Astrocyte of the cerebellum (primary cell): ENCODE data around the gene KLRC3.
"Not testable (repeated sequence)": the region's sequence is repeated elsewhere in the genome, so short reads cannot be mapped to it uniquely, and the experiment has no call there.

Source experiments
- DNase-seq: peaks from one replicate; pipeline ENCODE4 v3.0.0-alpha.2; 2011; ENCODE audit warnings: low read depth
- H3K4me3 ChIP-seq: 2 replicates; pipeline ENCODE4 v1.5.1; 2011; ENCODE audit warnings: mild to moderate bottlenecking, low read depth, low read length, moderate library complexity
- CTCF ChIP-seq: IDR thresholded peaks from 2 replicates; pipeline ENCODE4 v1.5.1; 2012; ENCODE audit warnings: low read length, low read depth, moderate library complexity, mild to moderate bottlenecking; ENCODE audit errors: missing control alignments
- in situ Hi-C: cut with HindIII; loops from 2 replicates; pipeline ENCODE4 v1.10.0; 2017; ENCODE audit warnings: low sequenced_read_pairs

KLRC3 gene

GRCh38 chr12:10388624-10389413 is 31.6 kb downstream of the KLRC3 start:
- TF ChIP-seq CTCF: no peak
- H3K4me3 ChIP-seq: no peak overlapping the region
- peak; percentile 73 for DNase-seq
- in situ Hi-C loops: no loop called here

- DNase-seq, H3K4me3 ChIP-seq, in situ Hi-C loops: not testable (repeated sequence)
Observed at GRCh38 chr12:10387498-10387897, 32.9 kb downstream of the KLRC3 start.

- in situ Hi-C loops: no loop called here
- DNase-seq: no peak
- H3K4me3 ChIP-seq: no peak overlapping the region
Observed at GRCh38 chr12:10386857-10387256, 33.5 kb downstream of the KLRC3 start.

GRCh38 chr12:10385166-10385613 is 35.2 kb downstream of the KLRC3 start:
- TF ChIP-seq CTCF: no peak
- in situ Hi-C loops: no loop called here
- H3K4me3 ChIP-seq: no peak overlapping the region
- DNase-seq: peak; percentile 88

More at GRCh38 chr12:10386857-10387256, 33.5 kb downstream of the KLRC3 start:
- TF ChIP-seq CTCF: no peak

GRCh38 chr12:10384191-10384590 is 36.2 kb downstream of the KLRC3 start:
- TF ChIP-seq CTCF: no peak

GRCh38 chr12:10381928-10382628 is 38.3 kb downstream of the KLRC3 start:
- TF ChIP-seq CTCF: no peak
- no peak overlapping the region for H3K4me3 ChIP-seq
- in situ Hi-C loops: no loop called here
- DNase-seq: no peak

More at GRCh38 chr12:10384191-10384590, 36.2 kb downstream of the KLRC3 start:
- no peak for DNase-seq
- no peak overlapping the region for H3K4me3 ChIP-seq
- in situ Hi-C loops: no loop called here

GRCh38 chr12:10378737-10379136 is 41.7 kb downstream of the KLRC3 start:
- DNase-seq, in situ Hi-C loops, H3K4me3 ChIP-seq: not testable (repeated sequence)
